Fibroblast of the aortic adventitia (primary cell): ENCODE data around the gene AQP5. TPM values are rescaled to one million over a fixed set of nuclear protein-coding genes. Genes with fewer than 3 reads are reported as not detected.

Experiments
- DNase-seq: peaks from one replicate; pipeline ENCODE4 v3.0.0-alpha.2; 2010; ENCODE audit warnings: low read depth
- H3K4me3 ChIP-seq: 2 replicates; pipeline ENCODE4 v1.5.1; 2011; ENCODE audit warnings: low read depth, mild to moderate bottlenecking, control low read depth, low read length, moderate library complexity
- CTCF ChIP-seq: IDR thresholded peaks from 2 replicates; pipeline ENCODE4 v1.5.1; 2011; ENCODE audit warnings: mild to moderate bottlenecking, low read length, control low read depth, inconsistent platforms; ENCODE audit not compliant: insufficient read depth
- total RNA-seq: library from RNA; depleted of rRNA; stranded (reverse); fragments of >200 nt; gene quantifications from 2 replicates; pipeline ENCODE4 v1.2.3, GENCODE V29; 2012; ENCODE audit warnings: low replicate concordance

Gene AQP5
- total RNA-seq, 1 donor = 0.72 TPM

GRCh38 chr12:49973361-49973830 is 11.7 kb downstream of the AQP5 start:
- no peak for TF ChIP-seq CTCF
- no peak overlapping the region for H3K4me3 ChIP-seq
- no peak for DNase-seq

GRCh38 chr12:49974231-49974675 is 12.6 kb downstream of the AQP5 start:
- DNase-seq = peak; percentile 73
- no peak overlapping the region for H3K4me3 ChIP-seq
- TF ChIP-seq CTCF = peak; percentile 72

GRCh38 chr12:49974677-49975317 is 13.1 kb downstream of the AQP5 start:
- peak; percentile 25 for DNase-seq
- no peak for TF ChIP-seq CTCF
- no peak overlapping the region for H3K4me3 ChIP-seq

- no peak overlapping the region for H3K4me3 ChIP-seq
- no peak for TF ChIP-seq CTCF
- no peak for DNase-seq
These were observed 13.7 kb downstream of the AQP5 start for GRCh38 chr12:49975318-49975761.

- H3K4me3 ChIP-seq = no peak overlapping the region
- DNase-seq = no peak
- no peak for TF ChIP-seq CTCF
These were observed 14.9 kb downstream of the AQP5 start for GRCh38 chr12:49976557-49976956.

- TF ChIP-seq CTCF = no peak
- no peak overlapping the region for H3K4me3 ChIP-seq
- DNase-seq = no peak
These were observed 16.5 kb downstream of the AQP5 start for GRCh38 chr12:49978125-49978524.
